Measurements from ENCODE around the gene B9D1.

The B9D1 gene

GRCh38 chr17:19311421-19312215, 50.9 kb downstream of the B9D1 start:
- DNase-seq = peak; percentile 57
- peaks cover 39% of the 10 kb centered on the region for H3K4me1 ChIP-seq (ENCODE audit: low read length)
- peaks cover 8% of the 10 kb centered on the region; the same call in 1 of the 2 replicates for H3K79me2 ChIP-seq (ENCODE audit: low read length)
- no peaks in the 10 kb centered on the region for H3K9me2 ChIP-seq (replicated peaks; ENCODE audit: insufficient read depth, low read length)
- H3K4me3 ChIP-seq (ENCODE audit: low read length) = no peak overlapping the region
- H3K36me3 ChIP-seq (replicated peaks; ENCODE audit: insufficient read depth, low read length) = no peaks in the 10 kb centered on the region
- H3K27me3 ChIP-seq (replicated peaks; ENCODE audit: insufficient read depth, low read length) = no peaks in the 10 kb centered on the region
- H3F3A ChIP-seq (ENCODE audit: insufficient read depth, low read length) = peaks cover 19% of the 10 kb centered on the region
- no peaks in the 10 kb centered on the region for H3K9me3 ChIP-seq (replicated peaks; ENCODE audit: insufficient read depth, low read length)
- no peak for TF ChIP-seq CTCF (IDR thresholded peaks at IDR 0.05; ENCODE audit: low read length)
- H4K20me1 ChIP-seq (ENCODE audit: insufficient read depth, low read length) = no peaks in the 10 kb centered on the region
- no peak overlapping the region for H2AFZ ChIP-seq (ENCODE audit: low read length)
- H3K4me2 ChIP-seq (ENCODE audit: low read depth, low read length) = peak overlapping the region; percentile 37; the same call in 1 of the 2 replicates
- H3K9ac ChIP-seq (ENCODE audit: low read length) = peak overlapping the region; percentile 4; the same call in 1 of the 2 replicates
- peak overlapping the region; percentile 51; the same call in 1 of the 2 replicates for H3K27ac ChIP-seq (ENCODE audit: low read length)

GRCh38 chr17:19311016-19311415, 51.5 kb downstream of the B9D1 start:
- TF ChIP-seq EZH2 (optimal IDR thresholded peaks at IDR 0.05; ENCODE audit: low read depth, low read length) = no peak
- TF ChIP-seq EZH2phosphoT487 (IDR thresholded peaks at IDR 0.05; ENCODE audit: low read length) = no peak
- no peak for TF ChIP-seq CTCF (IDR thresholded peaks at IDR 0.05; ENCODE audit: low read length)
- H3K9me3 ChIP-seq (replicated peaks; ENCODE audit: insufficient read depth, low read length) = no peaks in the 10 kb centered on the region
- no peaks in the 10 kb centered on the region for H3K36me3 ChIP-seq (replicated peaks; ENCODE audit: insufficient read depth, low read length)
- no peaks in the 10 kb centered on the region for H4K20me1 ChIP-seq (ENCODE audit: insufficient read depth, low read length)
- DNase-seq = no peak
- no peak overlapping the region for H3K9ac ChIP-seq (ENCODE audit: low read length)
- H3K4me2 ChIP-seq (ENCODE audit: low read depth, low read length) = no peak overlapping the region
- no peaks in the 10 kb centered on the region for H3K9me2 ChIP-seq (replicated peaks; ENCODE audit: insufficient read depth, low read length)
- H3K27ac ChIP-seq (ENCODE audit: low read length) = no peak overlapping the region
- no peaks in the 10 kb centered on the region for H3K27me3 ChIP-seq (replicated peaks; ENCODE audit: insufficient read depth, low read length)
- peaks cover 38% of the 10 kb centered on the region for H3K4me1 ChIP-seq (ENCODE audit: low read length)
- H2AFZ ChIP-seq (ENCODE audit: low read length) = no peak overlapping the region
- H3K4me3 ChIP-seq (ENCODE audit: low read length) = no peak overlapping the region
- H3K79me2 ChIP-seq (ENCODE audit: low read length) = peaks cover 8% of the 10 kb centered on the region; the same call in 1 of the 2 replicates
- peaks cover 22% of the 10 kb centered on the region for H3F3A ChIP-seq (ENCODE audit: insufficient read depth, low read length)

DNA sequence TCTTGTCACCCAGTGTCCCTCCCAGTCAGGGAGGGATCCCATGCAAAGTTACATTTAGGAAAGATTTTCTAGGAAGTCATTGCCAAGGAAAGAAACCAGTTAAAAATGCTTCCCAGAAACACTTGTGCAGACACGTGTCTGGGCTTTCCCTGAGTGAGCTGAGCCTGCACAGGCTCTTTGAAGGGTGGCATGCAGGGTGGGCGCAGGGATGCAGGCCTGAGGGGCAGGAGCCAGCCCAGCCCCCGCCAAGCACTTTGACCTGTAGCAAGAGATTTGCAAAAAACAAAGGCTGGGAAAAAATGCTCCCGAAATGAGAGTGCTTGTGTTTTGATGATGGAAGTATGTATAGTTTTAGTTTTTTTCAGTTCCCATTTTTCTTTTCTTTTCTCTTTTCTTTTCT, 52.4 kb downstream of the B9D1 start:
- Histone ChIP-seq H3K9ac (ENCODE audit: low read length) (no peak overlapping the region), H3K9me2 (replicated peaks; ENCODE audit: insufficient read depth, low read length) (no peaks in the 10 kb centered on the region), H3K4me3 (ENCODE audit: low read length) (no peak overlapping the region), H3F3A (ENCODE audit: insufficient read depth, low read length) (peaks cover 30% of the 10 kb centered on the region), H3K4me1 (ENCODE audit: low read length) (peaks cover 46% of the 10 kb centered on the region), H4K20me1 (ENCODE audit: insufficient read depth, low read length) (no peaks in the 10 kb centered on the region), H3K79me2 (ENCODE audit: low read length) (peaks cover 8% of the 10 kb centered on the region; the same call in 1 of the 2 replicates), H3K27me3 (replicated peaks; ENCODE audit: insufficient read depth, low read length) (no peaks in the 10 kb centered on the region), H3K4me2 (ENCODE audit: low read depth, low read length) (no peak overlapping the region), H3K36me3 (replicated peaks; ENCODE audit: insufficient read depth, low read length) (no peaks in the 10 kb centered on the region), H2AFZ (ENCODE audit: low read length) (no peak overlapping the region), H3K9me3 (replicated peaks; ENCODE audit: insufficient read depth, low read length) (no peaks in the 10 kb centered on the region), H3K27ac (ENCODE audit: low read length) (no peak overlapping the region)
- TF ChIP-seq EZH2 (optimal IDR thresholded peaks at IDR 0.05; ENCODE audit: low read depth, low read length) (no peak), EZH2phosphoT487 (IDR thresholded peaks at IDR 0.05; ENCODE audit: low read length) (no peak), CTCF (IDR thresholded peaks at IDR 0.05; ENCODE audit: low read length) (no peak)
- DNase-seq = no peak

Measured in MM.1S (cell line).